ENCODE measurements around the gene KIAA0513.
A peak's percentile ranks its signal among the peaks of the same experiment; 100 is the strongest.
"Not testable (repeated sequence)": the region's sequence is repeated elsewhere in the genome, so short reads cannot be mapped to it uniquely, and the experiment has no call there.

The KIAA0513 gene

GRCh38 chr16:85029408-85029784, 1.8 kb downstream of the KIAA0513 start:
- peak; percentile 26 for DNase-seq (ENCODE audit: low read depth)

GRCh38 chr16:85029981-85030401, 2.4 kb downstream of the KIAA0513 start:
- DNase-seq (ENCODE audit: low read depth) = no peak

- no peak for DNase-seq (ENCODE audit: low read depth)
Observed at GRCh38 chr16:85031451-85031850, 3.9 kb downstream of the KIAA0513 start.

- not testable (repeated sequence) for DNase-seq (ENCODE audit: low read depth)
Observed at GRCh38 chr16:85032187-85032586, 4.6 kb downstream of the KIAA0513 start.

- DNase-seq (ENCODE audit: low read depth) = no peak
Observed at GRCh38 chr16:85033171-85033570, 5.6 kb downstream of the KIAA0513 start.

GRCh38 chr16:85034591-85035433, 7.2 kb downstream of the KIAA0513 start:
- no peak for DNase-seq (ENCODE audit: low read depth)

- DNase-seq (ENCODE audit: low read depth) = no peak
Observed at GRCh38 chr16:85036236-85037049, 8.8 kb downstream of the KIAA0513 start.

GRCh38 chr16:85037050-85037410, 9.4 kb downstream of the KIAA0513 start:
- DNase-seq (ENCODE audit: low read depth) = no peak

- no peak for DNase-seq (ENCODE audit: low read depth)
Observed at GRCh38 chr16:85037721-85038120, 10.1 kb downstream of the KIAA0513 start.

GRCh38 chr16:85040685-85041084, 13.1 kb downstream of the KIAA0513 start:
- DNase-seq (ENCODE audit: low read depth) = no peak

- DNase-seq (ENCODE audit: low read depth) = no peak
Observed at GRCh38 chr16:85041219-85042166, 13.9 kb downstream of the KIAA0513 start.

GRCh38 chr16:85042167-85042526, 14.6 kb downstream of the KIAA0513 start:
- DNase-seq (ENCODE audit: low read depth) = no peak

GRCh38 chr16:85042606-85043005, 15.0 kb downstream of the KIAA0513 start:
- DNase-seq (ENCODE audit: low read depth) = no peak

GRCh38 chr16:85045077-85045476, 17.5 kb downstream of the KIAA0513 start:
- DNase-seq (ENCODE audit: low read depth) = no peak

- no peak for DNase-seq (ENCODE audit: low read depth)
Observed at GRCh38 chr16:85045641-85046471, 18.3 kb downstream of the KIAA0513 start.

- no peak for DNase-seq (ENCODE audit: low read depth)
Observed at GRCh38 chr16:85046472-85046916, 18.9 kb downstream of the KIAA0513 start.

- no peak for DNase-seq (ENCODE audit: low read depth)
Observed at GRCh38 chr16:85046931-85047866, 19.6 kb downstream of the KIAA0513 start.

GRCh38 chr16:85047867-85048455, 20.4 kb downstream of the KIAA0513 start:
- DNase-seq (ENCODE audit: low read depth) = no peak

GRCh38 chr16:85048921-85049562, 21.4 kb downstream of the KIAA0513 start:
- DNase-seq (ENCODE audit: low read depth) = no peak

All from activated T-cell treated with anti-CD3 and anti-CD28 coated beads for 48 hours (primary cell).